Glutamatergic neuron (in vitro differentiated cells): ENCODE measurements around the gene WAC. TPM values are rescaled to one million over a fixed set of nuclear protein-coding genes. Genes with fewer than 3 reads are reported as not detected.
"Not testable (repeated sequence)": the region's sequence is repeated elsewhere in the genome, so short reads cannot be mapped to it uniquely, and the experiment has no call there.

ENCODE experiments used
- DNase-seq: peaks from one replicate; pipeline ENCODE4 v3.0.0; 2022
- H3K27ac Mint-ChIP-seq: one replicate; pipeline ENCODE4 v1.8.0; 2020; ENCODE audit warnings: mild to moderate bottlenecking, mixed read lengths, inconsistent platforms; ENCODE audit not compliant: unreplicated experiment
- H3K27me3 Mint-ChIP-seq: one replicate; pipeline ENCODE4 v1.8.0; 2020; ENCODE audit warnings: mild to moderate bottlenecking, moderate library complexity, mixed read lengths, inconsistent platforms; ENCODE audit not compliant: unreplicated experiment
- H3K36me3 Mint-ChIP-seq: one replicate; pipeline ENCODE4 v1.8.0; 2020; ENCODE audit warnings: mild to moderate bottlenecking, mixed read lengths, inconsistent platforms; ENCODE audit not compliant: unreplicated experiment
- H3K4me1 Mint-ChIP-seq: one replicate; pipeline ENCODE4 v1.8.0; 2020; ENCODE audit warnings: mild to moderate bottlenecking, low read depth, mixed read lengths, inconsistent platforms; ENCODE audit not compliant: unreplicated experiment
- H3K4me3 Mint-ChIP-seq: one replicate; pipeline ENCODE4 v1.8.0; 2020; ENCODE audit warnings: mild to moderate bottlenecking, mixed read lengths, inconsistent platforms; ENCODE audit not compliant: unreplicated experiment
- H3K9me3 Mint-ChIP-seq: one replicate; pipeline ENCODE4 v1.8.0; 2020; ENCODE audit warnings: mild to moderate bottlenecking, moderate library complexity, mixed read lengths, inconsistent platforms; ENCODE audit not compliant: unreplicated experiment
- CTCF ChIP-seq: fragments of 200-600 bp; sonication (generic); IDR thresholded peaks from one replicate; pipeline ENCODE4 v1.5.0; 2021; ENCODE audit not compliant: partially characterized antibody, unreplicated experiment
- total RNA-seq: library from RNA; stranded (reverse); fragmentation: NEBNext Ultra II Directional; extraction: Animal tissue kit (Norgen Biotek cat#: 25700); gene quantifications from one replicate; pipeline ENCODE4 v1.2.1, GENCODE V29; 2021; ENCODE audit not compliant: unreplicated experiment

Gene WAC
- total RNA-seq, 1 donor from 2014 or later = 121 TPM

- Mint-ChIP-seq H3K9me3 (peaks cover 5% of the 10 kb centered on the region), H3K27ac (no peak overlapping the region), H3K27me3 (peaks cover 1% of the 10 kb centered on the region), H3K36me3 (no peaks in the 10 kb centered on the region), H3K4me3 (no peak overlapping the region), H3K4me1 (no peaks in the 10 kb centered on the region)
- no peak for DNase-seq
- no peak for TF ChIP-seq CTCF
These were observed 105.5 kb downstream of the WAC start for GRCh38 chr10:28638392-28638791.

DNA sequence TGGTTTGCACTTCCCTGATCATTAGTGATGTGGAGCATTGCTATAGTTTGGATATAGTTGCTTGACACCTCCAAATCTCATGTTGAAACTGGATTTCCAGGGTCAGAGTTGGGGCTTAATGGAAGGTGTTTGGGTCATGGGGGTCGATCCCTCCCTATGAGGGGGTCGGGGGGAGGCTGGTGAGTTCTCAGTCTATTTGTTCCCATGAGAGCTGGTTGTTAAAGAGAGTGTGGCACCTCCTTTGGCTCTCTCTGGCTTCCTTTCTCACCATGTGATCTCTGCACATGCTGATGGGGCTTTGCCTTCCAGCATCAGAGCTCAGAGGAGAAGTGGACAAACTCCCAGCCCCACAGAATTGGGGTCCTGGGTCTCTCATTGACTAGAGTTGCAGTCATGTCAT, 107.6 kb downstream of the WAC start:
- H3K4me1 Mint-ChIP-seq = no peaks in the 10 kb centered on the region
- H3K4me3 Mint-ChIP-seq = no peak overlapping the region
- TF ChIP-seq CTCF = no peak
- H3K9me3 Mint-ChIP-seq = peaks cover under 1% of the 10 kb centered on the region
- no peak for DNase-seq
- H3K27me3 Mint-ChIP-seq = peaks cover 2% of the 10 kb centered on the region
- no peaks in the 10 kb centered on the region for H3K36me3 Mint-ChIP-seq
- H3K27ac Mint-ChIP-seq = no peak overlapping the region

DNA sequence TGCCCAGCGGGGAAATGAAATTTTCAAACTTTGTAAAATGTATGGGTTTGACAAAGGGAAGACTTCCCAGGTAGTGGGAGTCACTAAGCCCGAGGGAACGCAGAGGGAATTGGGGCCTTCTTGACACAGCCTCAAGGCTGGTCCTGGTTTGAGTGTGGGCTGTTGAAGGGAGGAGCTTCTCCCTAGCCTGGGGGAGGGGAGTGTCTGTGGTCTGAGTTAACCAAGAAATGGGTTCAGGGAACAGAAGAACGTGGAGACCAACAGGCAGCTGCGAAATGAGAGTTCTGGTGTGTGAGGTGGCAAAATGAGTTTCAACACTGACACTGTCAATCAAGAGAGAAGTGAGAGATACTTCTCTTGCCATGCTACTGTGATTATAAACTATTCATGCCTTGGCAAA, 111.7 kb downstream of the WAC start:
- Mint-ChIP-seq H3K9me3 (peaks cover 2% of the 10 kb centered on the region), H3K36me3 (no peaks in the 10 kb centered on the region), H3K27ac (no peak overlapping the region), H3K4me3 (no peak overlapping the region), H3K4me1 (no peaks in the 10 kb centered on the region), H3K27me3 (peaks cover 2% of the 10 kb centered on the region)
- no peak for TF ChIP-seq CTCF
- no peak for DNase-seq

- no peak overlapping the region for H3K4me3 Mint-ChIP-seq
- H3K9me3 Mint-ChIP-seq = peaks cover 2% of the 10 kb centered on the region
- no peak overlapping the region for H3K27ac Mint-ChIP-seq
- H3K36me3 Mint-ChIP-seq = peaks cover 4% of the 10 kb centered on the region
- H3K4me1 Mint-ChIP-seq = peaks cover 5% of the 10 kb centered on the region
- no peak for TF ChIP-seq CTCF
- DNase-seq = no peak
- H3K27me3 Mint-ChIP-seq = peaks cover 5% of the 10 kb centered on the region
These were observed 119.2 kb downstream of the WAC start for GRCh38 chr10:28652106-28652505.

GRCh38 chr10:28652703-28653102, 119.8 kb downstream of the WAC start:
- Mint-ChIP-seq H3K4me1 (peaks cover 5% of the 10 kb centered on the region), H3K4me3 (no peak overlapping the region), H3K27me3 (peaks cover 6% of the 10 kb centered on the region), H3K36me3 (peaks cover 4% of the 10 kb centered on the region), H3K27ac (no peak overlapping the region), H3K9me3 (peaks cover 2% of the 10 kb centered on the region)
- no peak for TF ChIP-seq CTCF
- DNase-seq = no peak

DNA sequence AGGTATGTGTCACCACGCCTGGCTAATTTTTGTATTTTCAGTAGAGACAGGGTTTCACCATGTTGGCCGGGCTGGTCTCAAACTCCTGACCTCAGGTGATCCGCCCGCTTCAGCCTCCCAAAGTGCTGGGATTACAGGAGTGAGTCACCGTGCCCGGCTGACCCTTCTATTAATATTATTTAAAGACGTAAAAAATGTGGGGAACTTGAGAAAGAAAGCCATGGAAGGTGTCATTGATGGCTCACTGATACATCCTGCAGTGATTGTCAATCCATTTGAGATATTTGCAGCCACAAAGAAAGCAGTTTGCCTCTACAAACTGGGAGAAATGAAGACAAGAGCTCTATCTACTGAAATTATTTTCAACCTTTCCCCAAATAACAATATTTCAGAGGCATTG, 125.9 kb downstream of the WAC start:
- H3K36me3 Mint-ChIP-seq, H3K27ac Mint-ChIP-seq, H3K9me3 Mint-ChIP-seq, H3K4me1 Mint-ChIP-seq, DNase-seq, H3K4me3 Mint-ChIP-seq: not testable (repeated sequence)
- peaks cover 15% of the 10 kb centered on the region for H3K27me3 Mint-ChIP-seq
